ENCODE data around the gene GLCCI1.
"Not testable (repeated sequence)": the region's sequence is repeated elsewhere in the genome, so short reads cannot be mapped to it uniquely, and the experiment has no call there.

Gene GLCCI1

DNA sequence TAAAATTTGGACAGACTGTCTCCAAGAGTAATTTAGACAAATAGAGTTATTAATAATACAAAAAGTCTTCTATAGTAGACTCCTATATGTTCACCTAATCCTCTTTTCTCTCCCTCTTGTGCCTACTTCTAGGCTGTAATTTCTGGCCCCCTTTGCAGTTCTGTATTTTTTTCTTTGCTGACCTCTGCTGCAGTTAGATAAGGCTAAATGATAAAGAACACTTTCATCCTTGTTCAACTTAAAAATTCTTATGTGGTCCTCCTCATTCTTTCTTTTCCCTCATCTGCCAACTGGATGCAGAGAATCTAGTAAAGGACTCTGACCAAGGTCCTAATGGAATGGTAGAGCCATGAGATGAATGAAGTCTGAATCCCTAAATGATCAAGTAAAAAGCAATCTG is 20.1 kb downstream of the GLCCI1 start:
- TF ChIP-seq CTCF (IDR thresholded peaks at IDR 0.05; ENCODE audit: insufficient read depth, low read length, missing control alignments): no peak
- no peak for DNase-seq (ENCODE audit: low read depth, low spot score)
- CTCF ChIA-PET: no interaction called here
- no peak overlapping the region for H3K4me3 ChIP-seq (ENCODE audit: low read depth, low read length)
- POLR2A ChIA-PET: no interaction called here

- CTCF ChIA-PET: no interaction called here
- no peak overlapping the region for H3K4me3 ChIP-seq (ENCODE audit: low read depth, low read length)
- POLR2A ChIA-PET: no interaction called here
- no peak for TF ChIP-seq CTCF (IDR thresholded peaks at IDR 0.05; ENCODE audit: insufficient read depth, low read length, missing control alignments)
- DNase-seq (ENCODE audit: low read depth, low spot score): no peak
Measured at GRCh38 chr7:7989133-7989532, 20.5 kb downstream of the GLCCI1 start.

- POLR2A ChIA-PET: no interaction called here
Measured at GRCh38 chr7:7989616-7990440, 21.2 kb downstream of the GLCCI1 start.

GRCh38 chr7:7990441-7990761 is 21.8 kb downstream of the GLCCI1 start:
- TF ChIP-seq CTCF (IDR thresholded peaks at IDR 0.05; ENCODE audit: insufficient read depth, low read length, missing control alignments): no peak
- no peak for DNase-seq (ENCODE audit: low read depth, low spot score)
- POLR2A ChIA-PET: no interaction called here
- H3K4me3 ChIP-seq (ENCODE audit: low read depth, low read length): no peak overlapping the region
- CTCF ChIA-PET: interaction anchor here (0.9 kb wide), 1 partner anchor 293 kb away, joined by 3 read pairs; no protein-coding TSS in a partner anchor

More at GRCh38 chr7:7989616-7990440, 21.2 kb downstream of the GLCCI1 start:
- no peak overlapping the region for H3K4me3 ChIP-seq (ENCODE audit: low read depth, low read length)
- CTCF ChIA-PET: no interaction called here
- TF ChIP-seq CTCF (IDR thresholded peaks at IDR 0.05; ENCODE audit: insufficient read depth, low read length, missing control alignments): no peak
- no peak for DNase-seq (ENCODE audit: low read depth, low spot score)

DNA sequence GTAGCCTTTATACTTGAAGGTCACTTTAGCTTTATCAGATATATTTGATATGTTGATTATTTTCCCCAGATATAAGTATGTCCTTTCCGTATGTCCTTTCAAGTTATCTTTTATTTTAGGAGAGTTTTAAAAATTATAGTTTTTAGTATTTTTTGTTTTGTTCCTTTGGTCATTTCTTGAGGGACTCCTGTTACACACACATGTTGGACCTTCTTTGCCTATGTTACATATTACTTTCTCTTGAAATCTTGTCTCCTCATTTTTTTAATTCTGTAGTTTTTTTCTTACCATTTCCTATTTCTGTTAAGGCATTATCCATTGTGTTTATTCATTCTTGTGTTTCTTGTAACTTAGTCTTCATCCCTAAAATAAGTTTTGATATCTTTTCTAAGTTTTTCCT is 23.9 kb downstream of the GLCCI1 start:
- no peak for DNase-seq (ENCODE audit: low read depth, low spot score)
- TF ChIP-seq CTCF (IDR thresholded peaks at IDR 0.05; ENCODE audit: insufficient read depth, low read length, missing control alignments): no peak
- H3K4me3 ChIP-seq (ENCODE audit: low read depth, low read length): no peak overlapping the region
- ChIA-PET CTCF (no interaction called here), POLR2A (no interaction called here)

DNA sequence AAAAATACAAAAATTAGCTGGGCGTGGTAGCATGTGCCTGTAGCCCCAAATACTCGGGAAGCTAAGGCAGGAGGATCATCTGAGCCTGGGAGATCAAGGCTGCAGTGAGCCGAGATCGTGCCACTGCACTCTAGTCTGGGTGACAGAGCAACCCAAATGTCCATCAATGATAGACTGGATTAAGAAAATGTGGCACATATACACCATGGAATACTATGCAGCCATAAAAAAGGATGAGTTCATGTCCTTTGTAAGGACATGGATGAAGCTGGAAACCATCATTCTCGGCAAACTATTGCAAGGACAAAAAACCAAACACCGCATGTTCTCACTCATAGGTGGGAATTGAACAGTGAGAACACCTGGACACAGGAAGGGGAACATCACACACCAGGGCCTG is 26.8 kb downstream of the GLCCI1 start:
- POLR2A ChIA-PET, CTCF ChIA-PET: not testable (repeated sequence)

DNA sequence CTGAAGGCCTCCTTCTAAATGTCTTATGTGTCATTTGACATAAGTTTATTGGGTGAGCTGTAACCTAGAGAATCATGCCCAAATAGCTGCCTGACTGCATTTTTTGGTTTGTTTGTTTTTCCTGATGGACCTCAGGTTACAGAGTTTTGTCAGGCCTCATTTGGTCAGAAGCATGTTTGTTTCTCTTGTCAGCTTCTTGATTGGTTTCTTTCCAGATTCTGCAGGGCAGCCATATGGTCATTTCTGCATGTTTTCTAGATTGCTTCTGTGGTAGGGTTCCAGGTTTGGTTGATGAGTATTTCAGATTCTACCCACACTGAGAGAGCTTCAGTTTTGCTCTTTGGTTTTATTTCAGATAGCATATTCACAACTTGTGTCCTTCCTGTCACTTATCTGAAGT is 28.0 kb downstream of the GLCCI1 start:
- no peak for TF ChIP-seq CTCF (IDR thresholded peaks at IDR 0.05; ENCODE audit: insufficient read depth, low read length, missing control alignments)
- H3K4me3 ChIP-seq (ENCODE audit: low read depth, low read length): no peak overlapping the region
- CTCF ChIA-PET: interaction anchor here (1.2 kb wide), 1 partner anchor 315 kb away, joined by 7 read pairs; no protein-coding TSS in a partner anchor
- POLR2A ChIA-PET: interaction anchor here (0.5 kb wide), 1 partner anchor 225 kb away, joined by 3 read pairs; no protein-coding TSS in a partner anchor
- DNase-seq (ENCODE audit: low read depth, low spot score): no peak

More for the DNA sequence above, 26.8 kb downstream of the GLCCI1 start:
- not testable (repeated sequence) for H3K4me3 ChIP-seq (ENCODE audit: low read depth, low read length); DNase-seq (ENCODE audit: low read depth, low spot score)
